T-cell (primary cell): ENCODE measurements around the gene HSF2BP. TPM values are rescaled to one million over a fixed set of nuclear protein-coding genes. Genes with fewer than 3 reads are reported as not detected.
"Not testable (repeated sequence)": the region's sequence is repeated elsewhere in the genome, so short reads cannot be mapped to it uniquely, and the experiment has no call there.

Experiments
- ATAC-seq, 4 experiments: fragments of 200-7000 bp in 3 of 4; fragments of 150-1000 bp in 1 of 4; cut with Tn5 transposase; replicated peaks in 1 of 4; 1 replicate in 3 of 4; 2 replicates in 1 of 4; pipeline ENCODE4 v1.10.0; 2021; ENCODE audit warnings: moderate library complexity in 3 of 4, mild to moderate bottlenecking in 2 of 4, moderate number of reproducible peaks in 1 of 4
- CTCF ChIA-PET, 2 donors: fragments of 300-600 bp; sonication (Branson Sonifier 250); formaldehyde crosslinking; loops; one replicate each; lab custom pipeline; 2022; ENCODE audit warnings: antibody characterized with exemption in 2 of 2; lab: Charles Lee
- POLR2A ChIA-PET, 2 donors: fragments of 300-600 bp; sonication (Branson Sonifier 250); formaldehyde crosslinking; loops; one replicate each; lab custom pipeline; 2022; ENCODE audit warnings: antibody characterized with exemption in 2 of 2; lab: Charles Lee
- DNase-seq, 35 experiments: peaks; one replicate each; pipeline versions ENCODE4 v3.0.0 to v3.0.0-alpha.2; 2013 to 2023
- H3K27ac ChIP-seq: one replicate; pipeline ENCODE4 v1.5.1; 2013; ENCODE audit warnings: low read length
- H3K27me3 ChIP-seq, 2 experiments: replicated peaks in 1 of 2; 1 replicate in 1 of 2; 2 replicates in 1 of 2; pipeline versions ENCODE4 v1.6.1 to v1.7.0; 2013; ENCODE audit warnings: low read length in 1 of 2, mixed read lengths in 1 of 2; ENCODE audit not compliant: control insufficient read depth in 2 of 2, insufficient read depth in 2 of 2; ENCODE audit errors: extremely low read depth in 1 of 2
- H3K36me3 ChIP-seq, 2 donors: 1 replicate in 1 of 2; 2 replicates in 1 of 2; pipeline versions ENCODE4 v1.6.1 to v1.7.0; 2013; ENCODE audit warnings: low read length in 1 of 2; ENCODE audit not compliant: control insufficient read depth in 2 of 2, insufficient read depth in 1 of 2; ENCODE audit errors: extremely low read depth in 1 of 2
- H3K4me1 ChIP-seq, 2 experiments: 1 replicate in 1 of 2; 2 replicates in 1 of 2; pipeline versions ENCODE4 v1.6.1 to v1.7.0; 2013; ENCODE audit warnings: low read length in 2 of 2, mixed read lengths in 1 of 2; ENCODE audit not compliant: insufficient read depth in 2 of 2, control insufficient read depth in 1 of 2; ENCODE audit errors: extremely low read depth in 1 of 2
- H3K4me3 ChIP-seq, 2 donors: 1 replicate in 1 of 2; 2 replicates in 1 of 2; pipeline versions ENCODE4 v1.5.1 to v1.7.0; 2013; ENCODE audit warnings: mild to moderate bottlenecking in 2 of 2, low read length in 1 of 2, moderate library complexity in 1 of 2; ENCODE audit not compliant: control insufficient read depth in 1 of 2; ENCODE audit errors: extremely low read depth in 1 of 2
- H3K9me3 ChIP-seq: 2 replicates; pipeline ENCODE4 v1.7.0; 2013
- H3K27ac Mint-ChIP-seq, 2 donors: one replicate each; pipeline ENCODE4 v1.8.0; 2020 to 2021; ENCODE audit warnings: mild to moderate bottlenecking in 2 of 2, mixed read lengths in 2 of 2
- H3K27me3 Mint-ChIP-seq, 2 donors: one replicate each; pipeline ENCODE4 v1.8.0; 2021 to 2022; ENCODE audit warnings: mixed read lengths in 2 of 2
- H3K36me3 Mint-ChIP-seq: one replicate; pipeline ENCODE4 v1.8.0; 2021; ENCODE audit warnings: mixed read lengths
- H3K4me1 Mint-ChIP-seq, 3 donors: one replicate each; pipeline ENCODE4 v1.8.0; 2020 to 2022; ENCODE audit warnings: mixed read lengths in 3 of 3, mild to moderate bottlenecking in 1 of 3
- H3K4me3 Mint-ChIP-seq, 3 donors: one replicate each; pipeline ENCODE4 v1.8.0; 2020 to 2022; ENCODE audit warnings: mild to moderate bottlenecking in 3 of 3, mixed read lengths in 3 of 3, moderate library complexity in 3 of 3
- H3K9me3 Mint-ChIP-seq, 3 donors: one replicate each; pipeline ENCODE4 v1.8.0; 2020 to 2022; ENCODE audit warnings: mixed read lengths in 3 of 3
- WGBS: methylation state at CpG from one replicate; pipeline ENCODE4 v1.1.5; 2013; ENCODE audit warnings: missing lambda C conversion rate; ENCODE audit not compliant: insufficient coverage; 5-methylcytosine and 5-hydroxymethylcytosine counted together
- total RNA-seq, 35 experiments: library from RNA in 6 of 35; stranded (reverse) in 6 of 35; fragments of 120-200 nt in 1 of 35; gene quantifications; one replicate each; pipeline versions ENCODE4 v1.2.1 to v1.2.4 and lab custom pipeline; 2013 to 2026

Gene HSF2BP
- total RNA-seq, 5 donors from 2014 or later (not counting 1 experiment from before 2014, with no cell fraction given): 0.60 to 2.2 (median 0.80) TPM

GRCh38 chr21:43516860-43517627 lies 142.2 kb downstream of the HSF2BP start:
- H3K4me3 Mint-ChIP-seq, CTCF ChIA-PET: not testable (repeated sequence)

GRCh38 chr21:43516295-43516847 lies 142.9 kb downstream of the HSF2BP start:
- H3K4me3 Mint-ChIP-seq, H3K4me1 ChIP-seq, DNase-seq, H3K36me3 ChIP-seq, ATAC-seq, H3K9me3 Mint-ChIP-seq, CTCF ChIA-PET, H3K9me3 ChIP-seq, H3K27ac Mint-ChIP-seq, H3K4me1 Mint-ChIP-seq, H3K4me3 ChIP-seq, H3K27me3 Mint-ChIP-seq, H3K27ac ChIP-seq, POLR2A ChIA-PET, H3K36me3 Mint-ChIP-seq, H3K27me3 ChIP-seq: not testable (repeated sequence)
- WGBS: no CpG with 5 or more reads among the region's 4 CpGs

More at GRCh38 chr21:43516860-43517627, 142.2 kb downstream of the HSF2BP start:
- H3K27ac Mint-ChIP-seq, DNase-seq, POLR2A ChIA-PET, H3K4me3 ChIP-seq, H3K9me3 Mint-ChIP-seq, H3K27me3 Mint-ChIP-seq, H3K36me3 ChIP-seq, ATAC-seq, H3K4me1 Mint-ChIP-seq, H3K4me1 ChIP-seq, H3K27ac ChIP-seq, H3K27me3 ChIP-seq, H3K36me3 Mint-ChIP-seq, H3K9me3 ChIP-seq: not testable (repeated sequence)
- no CpG with 5 or more reads among the region's 10 CpGs for WGBS

GRCh38 chr21:43514834-43515233 lies 144.5 kb downstream of the HSF2BP start:
- H3K27ac ChIP-seq, H3K9me3 ChIP-seq, H3K27ac Mint-ChIP-seq, H3K27me3 ChIP-seq, CTCF ChIA-PET, H3K27me3 Mint-ChIP-seq, H3K36me3 Mint-ChIP-seq, POLR2A ChIA-PET, H3K4me1 Mint-ChIP-seq, H3K4me1 ChIP-seq, H3K4me3 Mint-ChIP-seq, H3K36me3 ChIP-seq, ATAC-seq, H3K4me3 ChIP-seq, DNase-seq, H3K9me3 Mint-ChIP-seq: not testable (repeated sequence)
- WGBS: no CpG with 5 or more reads among the region's 3 CpGs

DNA sequence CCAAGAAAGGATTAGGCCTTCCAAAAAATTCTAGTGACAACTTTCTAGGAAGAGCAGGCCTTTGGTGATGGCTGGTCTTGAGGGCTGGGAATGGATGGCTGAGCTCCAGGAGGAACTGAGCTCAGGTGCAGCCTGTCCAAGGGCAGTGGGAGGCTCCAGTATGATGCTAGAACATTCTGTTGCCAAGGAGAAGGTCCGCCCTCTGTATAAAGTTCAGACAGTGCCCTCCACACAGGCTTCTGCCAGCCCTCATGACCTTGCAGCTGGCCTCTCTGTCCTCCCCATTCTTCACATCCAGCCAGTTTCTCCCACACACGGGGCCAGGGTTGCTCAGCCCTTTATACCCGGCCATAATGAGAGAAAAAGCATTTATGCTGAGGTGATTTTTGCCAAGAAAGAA lies 146.3 kb downstream of the HSF2BP start:
- ATAC-seq, CTCF ChIA-PET, H3K27me3 ChIP-seq, H3K36me3 Mint-ChIP-seq, H3K27ac ChIP-seq, DNase-seq, H3K27me3 Mint-ChIP-seq, H3K27ac Mint-ChIP-seq, H3K4me3 Mint-ChIP-seq, H3K9me3 Mint-ChIP-seq, H3K4me1 ChIP-seq, H3K4me3 ChIP-seq, POLR2A ChIA-PET, H3K4me1 Mint-ChIP-seq, H3K9me3 ChIP-seq, H3K36me3 ChIP-seq: not testable (repeated sequence)
- no CpG with 5 or more reads among the region's 3 CpGs for WGBS

GRCh38 chr21:43511209-43511608 lies 148.1 kb downstream of the HSF2BP start:
- not testable (repeated sequence) for H3K36me3 Mint-ChIP-seq, H3K9me3 Mint-ChIP-seq, H3K4me3 ChIP-seq

GRCh38 chr21:43510669-43511068 lies 148.6 kb downstream of the HSF2BP start:
- CTCF ChIA-PET, H3K9me3 ChIP-seq, H3K9me3 Mint-ChIP-seq, H3K4me1 ChIP-seq, DNase-seq, H3K4me3 Mint-ChIP-seq, H3K27ac ChIP-seq, H3K27me3 Mint-ChIP-seq, H3K4me3 ChIP-seq, POLR2A ChIA-PET, H3K4me1 Mint-ChIP-seq, H3K36me3 ChIP-seq, H3K27ac Mint-ChIP-seq, H3K36me3 Mint-ChIP-seq, ATAC-seq, H3K27me3 ChIP-seq: not testable (repeated sequence)
- no CpG with 5 or more reads among the region's 3 CpGs for WGBS

More at GRCh38 chr21:43511209-43511608, 148.1 kb downstream of the HSF2BP start:
- POLR2A ChIA-PET, H3K4me1 Mint-ChIP-seq, H3K27me3 Mint-ChIP-seq, H3K4me1 ChIP-seq, H3K9me3 ChIP-seq, H3K27me3 ChIP-seq, H3K27ac Mint-ChIP-seq, CTCF ChIA-PET, H3K4me3 Mint-ChIP-seq, ATAC-seq, H3K27ac ChIP-seq, H3K36me3 ChIP-seq, DNase-seq: not testable (repeated sequence)
- WGBS: no CpG with 5 or more reads among the region's 4 CpGs
